Spleen (tissue), 7 donors: ENCODE measurements around the gene BSPRY.

Experiments
- POLR2AphosphoS5 ChIP-seq, 3 donors: sonication (generic); formaldehyde crosslinking; IDR thresholded peaks; one replicate each; pipeline ENCODE4 v1.5.1; 2017; ENCODE audit warnings: antibody characterized with exemption in 3 of 3
- TF ChIP-seq, protein P1 (sequence below), 11 experiments: fragments of 200-600 bp in 7 of 11; fragments of 450-650 bp in 4 of 11; sonication (generic) in 4 of 11; IDR thresholded peaks in 8 of 11; conservative IDR thresholded peaks in 3 of 11; 1 replicate in 7 of 11; 2 replicates in 4 of 11; pipeline versions ENCODE4 v1.4.0 to v1.8.0; 2016 to 2021; ENCODE audit warnings: antibody characterized with exemption in 11 of 11, inconsistent platforms in 4 of 11, mild to moderate bottlenecking in 1 of 11
- donor health status: DM: no; HTN: no; CAD: no; lungs with moderate emphysema.
- donor health status: DM: no; HTN: no; CAD: no.
- donor health status: DM: no; HTN: no; CAD: no.

DNA sequence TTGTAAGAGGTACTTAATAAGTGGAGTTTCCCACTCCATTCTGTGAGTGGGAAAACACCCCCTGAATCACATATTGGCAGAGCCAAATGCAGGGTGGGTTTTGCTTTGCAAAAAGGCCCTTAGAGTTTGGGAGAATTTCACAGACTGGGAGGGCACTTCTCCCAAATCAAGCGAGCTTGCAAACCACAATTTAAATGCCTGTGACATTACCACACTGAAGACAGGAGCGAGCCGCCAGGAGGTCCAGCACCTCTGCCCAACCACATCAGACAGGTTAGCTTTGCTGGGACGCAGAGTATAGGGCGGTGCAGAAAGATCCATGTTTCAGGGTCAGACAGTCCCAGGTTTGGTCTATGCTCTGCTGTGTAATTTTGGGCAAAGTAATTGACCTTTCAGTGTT, 49.5 kb downstream of the BSPRY start:
- TF ChIP-seq, protein P1, sequence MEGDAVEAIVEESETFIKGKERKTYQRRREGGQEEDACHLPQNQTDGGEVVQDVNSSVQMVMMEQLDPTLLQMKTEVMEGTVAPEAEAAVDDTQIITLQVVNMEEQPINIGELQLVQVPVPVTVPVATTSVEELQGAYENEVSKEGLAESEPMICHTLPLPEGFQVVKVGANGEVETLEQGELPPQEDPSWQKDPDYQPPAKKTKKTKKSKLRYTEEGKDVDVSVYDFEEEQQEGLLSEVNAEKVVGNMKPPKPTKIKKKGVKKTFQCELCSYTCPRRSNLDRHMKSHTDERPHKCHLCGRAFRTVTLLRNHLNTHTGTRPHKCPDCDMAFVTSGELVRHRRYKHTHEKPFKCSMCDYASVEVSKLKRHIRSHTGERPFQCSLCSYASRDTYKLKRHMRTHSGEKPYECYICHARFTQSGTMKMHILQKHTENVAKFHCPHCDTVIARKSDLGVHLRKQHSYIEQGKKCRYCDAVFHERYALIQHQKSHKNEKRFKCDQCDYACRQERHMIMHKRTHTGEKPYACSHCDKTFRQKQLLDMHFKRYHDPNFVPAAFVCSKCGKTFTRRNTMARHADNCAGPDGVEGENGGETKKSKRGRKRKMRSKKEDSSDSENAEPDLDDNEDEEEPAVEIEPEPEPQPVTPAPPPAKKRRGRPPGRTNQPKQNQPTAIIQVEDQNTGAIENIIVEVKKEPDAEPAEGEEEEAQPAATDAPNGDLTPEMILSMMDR (IDR thresholded peaks at IDR 0.05 in 8 of 11, conservative IDR thresholded peaks at IDR 0.05 in 3 of 11), result no peak
- no peak for TF ChIP-seq POLR2AphosphoS5 (IDR thresholded peaks at IDR 0.05)
